Panc1 (cell line): ENCODE results near the gene S100B. TPM values are rescaled to one million over a fixed set of nuclear protein-coding genes. Genes with fewer than 3 reads are reported as not detected.
A peak's percentile ranks its signal among the peaks of the same experiment; 100 is the strongest.

Experiments used
- ATAC-seq: fragments of 200-7000 bp; cut with Tn5 transposase; 2 replicates; pipeline ENCODE4 v1.9.1; 2020; ENCODE audit warnings: mild to moderate bottlenecking, moderate library complexity
- BruUV-seq: library from RNA; stranded (reverse); fragments of 400-500 nt; replicated peaks from 2 replicates; lab custom pipeline; 2021; lab: Mats Ljungman, UMichigan
- CTCF ChIA-PET: fragments of 300-600 bp; sonication (Branson Sonifier 250); formaldehyde crosslinking; loops from one replicate; lab custom pipeline; 2022; ENCODE audit warnings: antibody characterized with exemption; lab: Charles Lee
- POLR2A ChIA-PET: fragments of 300-600 bp; sonication (Branson Sonifier 250); formaldehyde crosslinking; loops from one replicate; lab custom pipeline; 2022; ENCODE audit warnings: antibody characterized with exemption; lab: Charles Lee
- DNase-seq: peaks from one replicate; pipeline ENCODE4 v3.0.0-alpha.2; 2010; ENCODE audit warnings: low read depth, low spot score
- H3K27ac ChIP-seq: 2 replicates; pipeline ENCODE4 v1.5.1; 2011; ENCODE audit warnings: mild to moderate bottlenecking, low read length, inconsistent platforms
- H3K27me3 ChIP-seq: fragments of 200-500 bp; sonication (Bioruptor generic); 2 replicates; pipeline ENCODE4 v1.6.0; 2014; ENCODE audit warnings: low read length, inconsistent platforms; ENCODE audit not compliant: control insufficient read depth, insufficient read depth
- H3K36me3 ChIP-seq: fragments of 200-500 bp; sonication (Bioruptor generic); 2 replicates; pipeline ENCODE4 v1.5.1; 2014; ENCODE audit warnings: inconsistent platforms, mild to moderate bottlenecking, low read length, moderate library complexity; ENCODE audit not compliant: control insufficient read depth, insufficient read depth
- H3K4me1 ChIP-seq: 2 replicates; pipeline ENCODE4 v1.5.1; 2011; ENCODE audit warnings: inconsistent platforms, mild to moderate bottlenecking, low read length, moderate library complexity; ENCODE audit not compliant: control insufficient read depth, insufficient read depth
- H3K4me3 ChIP-seq, 2 experiments: 2 replicates each; pipeline ENCODE4 v1.5.1; 2011 to 2012; ENCODE audit warnings: low read depth in 2 of 2, low read length in 2 of 2, mild to moderate bottlenecking in 2 of 2, inconsistent platforms in 1 of 2, moderate library complexity in 1 of 2
- H3K9me3 ChIP-seq: fragments of 200-500 bp; sonication (Bioruptor generic); 2 replicates; pipeline ENCODE4 v1.5.1; 2014; ENCODE audit warnings: low read depth, mild to moderate bottlenecking, inconsistent platforms, low read length, moderate library complexity; ENCODE audit not compliant: control insufficient read depth, insufficient read depth
- CTCF ChIP-seq: fragments of 450-650 bp; IDR thresholded peaks from 2 replicates; pipeline ENCODE4 v1.5.1; 2017; ENCODE audit warnings: mild to moderate bottlenecking
- POLR2AphosphoS5 ChIP-seq: IDR thresholded peaks from 2 replicates; pipeline ENCODE4 v1.6.1; 2012; ENCODE audit warnings: mild to moderate bottlenecking, low read depth, low read length, moderate library complexity
- REST ChIP-seq, 2 experiments: IDR thresholded peaks; 2 replicates each; pipeline ENCODE4 v1.6.1; 2011 to 2012; ENCODE audit warnings: low read depth in 2 of 2, control low read depth in 1 of 2, low read length in 1 of 2, mild to moderate bottlenecking in 1 of 2, moderate library complexity in 1 of 2; ENCODE audit not compliant: insufficient read depth in 1 of 2
- SIN3A ChIP-seq: IDR thresholded peaks from 2 replicates; pipeline ENCODE4 v1.6.1; 2012; ENCODE audit warnings: low read depth, mild to moderate bottlenecking, low read length, moderate library complexity, borderline replicate concordance; ENCODE audit not compliant: insufficient read depth
- TCF7L2 ChIP-seq: IDR thresholded peaks from 2 replicates; pipeline ENCODE4 v1.6.1; 2011; ENCODE audit warnings: mild to moderate bottlenecking, low read depth, low read length, inconsistent platforms
- in situ Hi-C: cut with HindIII; loops from 2 replicates; pipeline ENCODE4 v1.10.0; 2016; ENCODE audit warnings: low sequenced_read_pairs, low pct_unique_long_range_greater_than_20kb
- intact Hi-C: fragments of 100-400 bp; cut with micrococcal nuclease; formaldehyde crosslinking; loops from one replicate; pipeline ENCODE4 v1.10.0; 2022; ENCODE audit not compliant: unreplicated experiment
- total RNA-seq: library from RNA; stranded (reverse); gene quantifications from one replicate; pipeline ENCODE4 v1.2.1, GENCODE V29; 2021; ENCODE audit not compliant: unreplicated experiment

Gene S100B
- total RNA-seq, 1 experiment from 2014 or later: not detected

GRCh38 chr21:46634966-46635323, 30.1 kb upstream of the S100B start:
- BruUV-seq: no TSS peak
- in situ Hi-C loops: no loop called here
- TF ChIP-seq POLR2AphosphoS5: no peak
- peak; percentile 12 for TF ChIP-seq CTCF
- H3K9me3 ChIP-seq: no peaks in the 10 kb centered on the region
- H3K27ac ChIP-seq: peak overlapping the region; percentile 88
- no peak for DNase-seq
- peak; percentile 58 for ATAC-seq
- ChIA-PET CTCF (interaction anchor here (0.7 kb wide), 1 partner anchor 16 kb away, joined by 8 read pairs; no protein-coding TSS in a partner anchor), POLR2A (interaction anchor here (0.7 kb wide), 2 partner anchors 8 to 409 kb away, joined by 9 to 13 read pairs; no protein-coding TSS in a partner anchor)
- H3K4me1 ChIP-seq: peaks cover 12% of the 10 kb centered on the region; the same call in 1 of the 2 replicates
- peaks cover 2% of the 10 kb centered on the region; the same call in 1 of the 2 replicates for H3K36me3 ChIP-seq
- peak overlapping the region; percentile 82 to 83 for H3K4me3 ChIP-seq
- H3K27me3 ChIP-seq: no peaks in the 10 kb centered on the region
- intact Hi-C loops: no loop called here

- DNase-seq: no peak
- H3K27me3 ChIP-seq: no peaks in the 10 kb centered on the region
- ChIA-PET POLR2A (no interaction called here), CTCF (no interaction called here)
- H3K27ac ChIP-seq: peak overlapping the region; percentile 88
- no peak for ATAC-seq
- TF ChIP-seq REST (IDR thresholded peaks at IDR 0.05; ENCODE audit: insufficient read depth in 1 of 2, low read depth in 2 of 2, low read length in 1 of 2) (no peak), TCF7L2 (no peak), SIN3A (no peak), POLR2AphosphoS5 (no peak), CTCF (no peak)
- in situ Hi-C loops (no loop called here), intact Hi-C loops (no loop called here)
- H3K4me1 ChIP-seq: peaks cover 12% of the 10 kb centered on the region; the same call in 1 of the 2 replicates
- no TSS peak for BruUV-seq
- H3K4me3 ChIP-seq: peak overlapping the region in 1 of 2 experiments; percentile 83; a peak in 3 of 4 replicates
- H3K36me3 ChIP-seq: peaks cover 2% of the 10 kb centered on the region; the same call in 1 of the 2 replicates
- H3K9me3 ChIP-seq: no peaks in the 10 kb centered on the region
Measured at GRCh38 chr21:46634427-46634826, 29.5 kb upstream of the S100B start.
